ENCODE data around the gene AGXT.

AGXT gene

GRCh38 chr2:240886678-240887609, 18.3 kb downstream of the AGXT start:
- Histone ChIP-seq H3K9ac (ENCODE audit: low read length in 5 of 5) (no peak overlapping the region), H3K9me3 (ENCODE audit: control insufficient read depth in 5 of 5, low read length in 5 of 5) (no peaks in the 10 kb centered on the region), H3K4me1 (ENCODE audit: control insufficient read depth in 5 of 5, insufficient read depth in 5 of 5, low read length in 5 of 5) (no peaks in the 10 kb centered on the region), H3K27ac (ENCODE audit: low read depth, low read length) (no peak overlapping the region), H3K27me3 (ENCODE audit: control insufficient read depth in 5 of 5, insufficient read depth in 4 of 5, low read length in 5 of 5) (no peaks in the 10 kb centered on the region), H3K4me3 (ENCODE audit: low read depth in 1 of 5, low read length in 5 of 5) (no peak overlapping the region), H3K36me3 (ENCODE audit: control insufficient read depth in 5 of 5, insufficient read depth in 5 of 5, low read length in 5 of 5) (no peaks in the 10 kb centered on the region)

DNA sequence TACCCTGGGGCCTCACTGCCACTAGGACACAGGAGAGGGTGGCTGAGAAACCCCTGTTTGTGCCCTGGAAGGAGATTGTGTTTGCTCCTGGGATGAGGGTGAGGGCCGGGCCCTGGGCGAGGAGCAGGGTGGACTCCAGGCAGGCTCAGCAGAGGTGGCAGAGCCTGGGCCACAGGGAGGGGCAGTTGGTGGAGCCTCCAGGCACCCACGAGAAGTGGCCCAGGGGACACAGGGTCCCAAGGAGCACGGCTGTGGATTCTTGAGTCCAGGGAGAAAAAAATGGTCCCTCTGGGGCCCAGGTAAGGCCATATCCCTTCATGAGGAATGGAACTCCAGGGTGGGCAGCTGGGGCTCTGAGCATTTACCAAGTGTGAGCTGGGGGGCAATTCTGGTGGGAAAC, 19.0 kb downstream of the AGXT start:
- H3K9ac ChIP-seq (ENCODE audit: low read length in 5 of 5): no peak overlapping the region
- no peak overlapping the region for H3K27ac ChIP-seq (ENCODE audit: low read depth, low read length)
- H3K36me3 ChIP-seq (ENCODE audit: control insufficient read depth in 5 of 5, insufficient read depth in 5 of 5, low read length in 5 of 5): no peaks in the 10 kb centered on the region
- no peak overlapping the region for H3K4me3 ChIP-seq (ENCODE audit: low read depth in 1 of 5, low read length in 5 of 5)
- no peaks in the 10 kb centered on the region for H3K4me1 ChIP-seq (ENCODE audit: control insufficient read depth in 5 of 5, insufficient read depth in 5 of 5, low read length in 5 of 5)
- no peaks in the 10 kb centered on the region for H3K9me3 ChIP-seq (ENCODE audit: control insufficient read depth in 5 of 5, low read length in 5 of 5)
- H3K27me3 ChIP-seq (ENCODE audit: control insufficient read depth in 5 of 5, insufficient read depth in 4 of 5, low read length in 5 of 5): no peaks in the 10 kb centered on the region

- no peak overlapping the region for H3K27ac ChIP-seq (ENCODE audit: low read depth, low read length)
- no peak overlapping the region for H3K4me3 ChIP-seq (ENCODE audit: low read depth in 1 of 5, low read length in 5 of 5)
- no peaks in the 10 kb centered on the region for H3K36me3 ChIP-seq (ENCODE audit: control insufficient read depth in 5 of 5, insufficient read depth in 5 of 5, low read length in 5 of 5)
- H3K9me3 ChIP-seq (ENCODE audit: control insufficient read depth in 5 of 5, low read length in 5 of 5): no peaks in the 10 kb centered on the region
- H3K4me1 ChIP-seq (ENCODE audit: control insufficient read depth in 5 of 5, insufficient read depth in 5 of 5, low read length in 5 of 5): peaks cover 0 to under 1% (median 0%) of the 10 kb centered on the region in 5 donors
- H3K27me3 ChIP-seq (ENCODE audit: control insufficient read depth in 5 of 5, insufficient read depth in 4 of 5, low read length in 5 of 5): peaks cover 0 to 2% (median 0%) of the 10 kb centered on the region in 5 donors
- no peak overlapping the region for H3K9ac ChIP-seq (ENCODE audit: low read length in 5 of 5)
Observed at GRCh38 chr2:240888130-240888889, 19.7 kb downstream of the AGXT start.

GRCh38 chr2:240888890-240889573, 20.4 kb downstream of the AGXT start:
- H3K9me3 ChIP-seq (ENCODE audit: control insufficient read depth in 5 of 5, low read length in 5 of 5): no peaks in the 10 kb centered on the region
- peaks cover 0 to 7% (median 0%) of the 10 kb centered on the region in 5 donors for H3K4me1 ChIP-seq (ENCODE audit: control insufficient read depth in 5 of 5, insufficient read depth in 5 of 5, low read length in 5 of 5)
- H3K4me3 ChIP-seq (ENCODE audit: low read depth in 1 of 5, low read length in 5 of 5): no peak overlapping the region
- H3K27me3 ChIP-seq (ENCODE audit: control insufficient read depth in 5 of 5, insufficient read depth in 4 of 5, low read length in 5 of 5): peaks cover 0 to 2% (median 0%) of the 10 kb centered on the region in 5 donors
- H3K9ac ChIP-seq (ENCODE audit: low read length in 5 of 5): no peak overlapping the region
- H3K27ac ChIP-seq (ENCODE audit: low read depth, low read length): no peak overlapping the region
- no peaks in the 10 kb centered on the region for H3K36me3 ChIP-seq (ENCODE audit: control insufficient read depth in 5 of 5, insufficient read depth in 5 of 5, low read length in 5 of 5)

- Histone ChIP-seq H3K9ac (ENCODE audit: low read length in 5 of 5) (no peak overlapping the region), H3K27me3 (ENCODE audit: control insufficient read depth in 5 of 5, insufficient read depth in 4 of 5, low read length in 5 of 5) (peaks cover 0 to 2% (median 0%) of the 10 kb centered on the region in 5 donors), H3K36me3 (ENCODE audit: control insufficient read depth in 5 of 5, insufficient read depth in 5 of 5, low read length in 5 of 5) (no peaks in the 10 kb centered on the region), H3K4me1 (ENCODE audit: control insufficient read depth in 5 of 5, insufficient read depth in 5 of 5, low read length in 5 of 5) (peaks cover 0 to 7% (median 0%) of the 10 kb centered on the region in 5 donors), H3K4me3 (ENCODE audit: low read depth in 1 of 5, low read length in 5 of 5) (no peak overlapping the region), H3K27ac (ENCODE audit: low read depth, low read length) (no peak overlapping the region), H3K9me3 (ENCODE audit: control insufficient read depth in 5 of 5, low read length in 5 of 5) (no peaks in the 10 kb centered on the region)
Observed at GRCh38 chr2:240889601-240890560, 21.3 kb downstream of the AGXT start.

DNA sequence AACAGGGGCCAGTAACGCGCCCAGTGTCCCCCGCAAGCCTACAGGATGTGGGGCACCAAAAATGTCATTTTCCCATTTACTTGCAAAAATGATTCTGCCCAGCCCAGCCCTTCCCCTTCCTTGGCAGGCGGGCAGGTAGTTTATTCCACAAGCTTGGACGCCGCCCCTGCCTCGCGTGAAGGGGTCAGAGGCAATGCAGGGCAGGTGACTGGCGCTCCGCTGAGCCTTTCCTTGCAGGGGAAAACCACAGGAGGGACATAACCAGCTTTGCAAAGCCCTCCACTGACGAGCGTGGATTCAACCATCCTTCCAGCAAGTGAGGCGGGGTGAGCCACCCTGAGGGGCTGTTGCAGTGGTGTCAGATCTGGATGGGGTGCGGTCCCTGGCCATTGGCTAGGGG, 22.1 kb downstream of the AGXT start:
- H3K27ac ChIP-seq (ENCODE audit: low read depth, low read length): no peak overlapping the region
- no peak overlapping the region for H3K4me3 ChIP-seq (ENCODE audit: low read depth in 1 of 5, low read length in 5 of 5)
- peaks cover 0 to 2% (median 0%) of the 10 kb centered on the region in 5 donors for H3K27me3 ChIP-seq (ENCODE audit: control insufficient read depth in 5 of 5, insufficient read depth in 4 of 5, low read length in 5 of 5)
- no peak overlapping the region for H3K9ac ChIP-seq (ENCODE audit: low read length in 5 of 5)
- no peaks in the 10 kb centered on the region for H3K9me3 ChIP-seq (ENCODE audit: control insufficient read depth in 5 of 5, low read length in 5 of 5)
- H3K4me1 ChIP-seq (ENCODE audit: control insufficient read depth in 5 of 5, insufficient read depth in 5 of 5, low read length in 5 of 5): peaks cover 0 to 7% (median 0%) of the 10 kb centered on the region in 5 donors
- no peaks in the 10 kb centered on the region for H3K36me3 ChIP-seq (ENCODE audit: control insufficient read depth in 5 of 5, insufficient read depth in 5 of 5, low read length in 5 of 5)

GRCh38 chr2:240891492-240892340, 23.1 kb downstream of the AGXT start:
- H3K4me3 ChIP-seq (ENCODE audit: low read depth in 1 of 5, low read length in 5 of 5): no peak overlapping the region
- no peak overlapping the region for H3K9ac ChIP-seq (ENCODE audit: low read length in 5 of 5)
- H3K9me3 ChIP-seq (ENCODE audit: control insufficient read depth in 5 of 5, low read length in 5 of 5): no peaks in the 10 kb centered on the region
- H3K27ac ChIP-seq (ENCODE audit: low read depth, low read length): no peak overlapping the region
- H3K27me3 ChIP-seq (ENCODE audit: control insufficient read depth in 5 of 5, insufficient read depth in 4 of 5, low read length in 5 of 5): peaks cover 0 to 2% (median 0%) of the 10 kb centered on the region in 5 donors
- H3K4me1 ChIP-seq (ENCODE audit: control insufficient read depth in 5 of 5, insufficient read depth in 5 of 5, low read length in 5 of 5): peaks cover 0 to 7% (median 0%) of the 10 kb centered on the region in 5 donors
- no peaks in the 10 kb centered on the region for H3K36me3 ChIP-seq (ENCODE audit: control insufficient read depth in 5 of 5, insufficient read depth in 5 of 5, low read length in 5 of 5)

DNA sequence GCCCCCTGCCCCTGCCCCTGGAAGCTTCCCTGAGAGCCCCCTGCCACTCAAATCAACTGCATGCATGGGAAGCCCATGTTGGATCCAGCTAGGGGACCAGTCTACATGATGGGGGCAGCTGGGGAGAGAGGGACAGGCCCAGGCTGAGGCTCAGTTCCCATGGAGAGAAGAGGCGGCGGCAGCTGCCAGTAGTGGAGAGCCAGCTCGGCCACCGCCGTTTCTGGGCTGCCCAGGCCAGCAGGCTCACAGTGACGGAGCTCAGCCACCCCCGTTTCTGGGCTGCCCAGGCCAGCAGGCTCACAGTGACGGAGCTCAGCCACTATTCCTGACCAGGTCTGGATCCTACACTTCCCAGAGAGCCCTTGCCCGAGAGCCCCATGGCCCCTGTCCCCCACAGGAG, 23.7 kb downstream of the AGXT start:
- H3K9ac ChIP-seq (ENCODE audit: low read length in 5 of 5): no peak overlapping the region
- H3K27ac ChIP-seq (ENCODE audit: low read depth, low read length): no peak overlapping the region
- no peaks in the 10 kb centered on the region for H3K9me3 ChIP-seq (ENCODE audit: control insufficient read depth in 5 of 5, low read length in 5 of 5)
- peaks cover 0 to 11% (median 5%) of the 10 kb centered on the region in 5 donors for H3K4me1 ChIP-seq (ENCODE audit: control insufficient read depth in 5 of 5, insufficient read depth in 5 of 5, low read length in 5 of 5)
- no peaks in the 10 kb centered on the region for H3K36me3 ChIP-seq (ENCODE audit: control insufficient read depth in 5 of 5, insufficient read depth in 5 of 5, low read length in 5 of 5)
- no peak overlapping the region for H3K4me3 ChIP-seq (ENCODE audit: low read depth in 1 of 5, low read length in 5 of 5)
- peaks cover 0 to 2% (median 0%) of the 10 kb centered on the region in 5 donors for H3K27me3 ChIP-seq (ENCODE audit: control insufficient read depth in 5 of 5, insufficient read depth in 4 of 5, low read length in 5 of 5)
